Daoy (cell line): ENCODE results near the gene FAIM2. TPM values are rescaled to one million over a fixed set of nuclear protein-coding genes. Genes with fewer than 3 reads are reported as not detected.

Experiments used
- DNase-seq: peaks from one replicate; pipeline ENCODE4 v3.0.0-alpha.2; 2015; ENCODE audit warnings: low read depth
- total RNA-seq: library from RNA; depleted of rRNA; stranded (reverse); fragments of >200 nt; shearing (Covaris generic); gene quantifications from 2 replicates; pipeline ENCODE4 v1.2.3, GENCODE V29; 2014; rRNA removed

The FAIM2 gene
- total RNA-seq, 1 experiment from 2014 or later: 0.34 TPM

- DNase-seq: peak; percentile 38
Measured at GRCh38 chr12:49824895-49825294, 78.8 kb downstream of the FAIM2 start.

- no peak for DNase-seq
Measured at GRCh38 chr12:49824416-49824815, 79.3 kb downstream of the FAIM2 start.

GRCh38 chr12:49823951-49824350, 79.7 kb downstream of the FAIM2 start:
- DNase-seq: no peak

GRCh38 chr12:49823350-49823749, 80.3 kb downstream of the FAIM2 start:
- no peak for DNase-seq

GRCh38 chr12:49821373-49822287, 82.1 kb downstream of the FAIM2 start:
- no peak for DNase-seq

GRCh38 chr12:49819786-49820185, 83.9 kb downstream of the FAIM2 start:
- DNase-seq: no peak

- DNase-seq: no peak
Measured at GRCh38 chr12:49818241-49818895, 85.3 kb downstream of the FAIM2 start.

Other genes with a start within 250 kb of the FAIM2 start
- gene FMNL3, start 196.5 kb downstream of the FAIM2 start, total RNA-seq: 41.9 and 51.7 TPM in 2 replicates
- 379 and 454 TPM in 2 replicates for gene TMBIM6, start 162.3 kb downstream of the FAIM2 start, total RNA-seq
- 12.9 and 14.3 TPM in 2 replicates for gene NCKAP5L, start 75.5 kb downstream of the FAIM2 start, total RNA-seq
- gene BCDIN3D, start 60.8 kb downstream of the FAIM2 start, total RNA-seq: 4.7 and 6.4 TPM in 2 replicates
- not detected in 2 replicates for gene AQP2, start 46.8 kb upstream of the FAIM2 start, total RNA-seq
- not detected in 2 replicates for gene AQP5, start 58.0 kb upstream of the FAIM2 start, total RNA-seq
- 0.11 TPM in 1 of 2 replicates, not detected in the other for gene AQP6, start 69.0 kb upstream of the FAIM2 start, total RNA-seq
- 223 and 292 TPM in 2 replicates for gene RACGAP1, start 121.6 kb upstream of the FAIM2 start, total RNA-seq
- not detected in 2 replicates for gene ASIC1, start 153.7 kb upstream of the FAIM2 start, total RNA-seq
- gene SMARCD1, start 181.4 kb upstream of the FAIM2 start, total RNA-seq: 79.4 and 98.4 TPM in 2 replicates
- 0.29 TPM in 1 of 2 replicates, not detected in the other for gene GPD1, start 200.1 kb upstream of the FAIM2 start, total RNA-seq
- gene COX14, start 208.3 kb upstream of the FAIM2 start, total RNA-seq: 48.5 and 67.8 TPM in 2 replicates